ENCODE results near the gene RCVRN.

RCVRN gene

GRCh38 chr17:9859781-9860180 is 45.3 kb downstream of the RCVRN start:
- 94 to 99% methylated on average over 5 of the region's 5 CpGs for WGBS, 2 experiments
- H3K27me3 ChIP-seq (ENCODE audit: control insufficient read depth, insufficient read depth, low read length, poor library complexity, severe bottlenecking), result no peaks in the 10 kb centered on the region

GRCh38 chr17:9855036-9855435 is 50.0 kb downstream of the RCVRN start:
- H3K27me3 ChIP-seq (ENCODE audit: control insufficient read depth, insufficient read depth, low read length, poor library complexity, severe bottlenecking), result no peaks in the 10 kb centered on the region
- WGBS, 2 experiments, result 86 to 91% methylated on average over 4 of the region's 4 CpGs
- H3K27ac ChIP-seq (ENCODE audit: insufficient read depth, low read depth, low read length, poor library complexity, severe bottlenecking), result no peak overlapping the region
- no peaks in the 10 kb centered on the region for H3K36me3 ChIP-seq (ENCODE audit: control insufficient read depth, insufficient read depth, low read length)
- no peak overlapping the region for H3K4me3 ChIP-seq (ENCODE audit: insufficient read depth, low read depth, low read length)
- H3K9me3 ChIP-seq (ENCODE audit: control insufficient read depth, low read length), result no peaks in the 10 kb centered on the region
- H3K4me1 ChIP-seq (ENCODE audit: control insufficient read depth, insufficient read depth, low read length), result no peaks in the 10 kb centered on the region

More at GRCh38 chr17:9859781-9860180, 45.3 kb downstream of the RCVRN start:
- H3K4me3 ChIP-seq (ENCODE audit: insufficient read depth, low read depth, low read length), result no peak overlapping the region
- no peaks in the 10 kb centered on the region for H3K4me1 ChIP-seq (ENCODE audit: control insufficient read depth, insufficient read depth, low read length)
- H3K9me3 ChIP-seq (ENCODE audit: control insufficient read depth, low read length), result no peaks in the 10 kb centered on the region
- no peak overlapping the region for H3K27ac ChIP-seq (ENCODE audit: insufficient read depth, low read depth, low read length, poor library complexity, severe bottlenecking)
- H3K36me3 ChIP-seq (ENCODE audit: control insufficient read depth, insufficient read depth, low read length), result no peaks in the 10 kb centered on the region

- Histone ChIP-seq H3K27me3 (ENCODE audit: control insufficient read depth, insufficient read depth, low read length, poor library complexity, severe bottlenecking) (no peaks in the 10 kb centered on the region), H3K4me3 (ENCODE audit: insufficient read depth, low read depth, low read length) (no peak overlapping the region), H3K4me1 (ENCODE audit: control insufficient read depth, insufficient read depth, low read length) (no peaks in the 10 kb centered on the region), H3K9me3 (ENCODE audit: control insufficient read depth, low read length) (no peaks in the 10 kb centered on the region), H3K27ac (ENCODE audit: insufficient read depth, low read depth, low read length, poor library complexity, severe bottlenecking) (no peak overlapping the region), H3K36me3 (ENCODE audit: control insufficient read depth, insufficient read depth, low read length) (no peaks in the 10 kb centered on the region)
- WGBS, 2 experiments, result 84 to 94% methylated on average over 5 of the region's 5 CpGs
Measured at GRCh38 chr17:9854255-9854654, 50.8 kb downstream of the RCVRN start.

GRCh38 chr17:9850151-9850550 is 54.9 kb downstream of the RCVRN start:
- Histone ChIP-seq H3K27ac (ENCODE audit: insufficient read depth, low read depth, low read length, poor library complexity, severe bottlenecking) (no peak overlapping the region), H3K36me3 (ENCODE audit: control insufficient read depth, insufficient read depth, low read length) (no peaks in the 10 kb centered on the region), H3K4me3 (ENCODE audit: insufficient read depth, low read depth, low read length) (no peak overlapping the region), H3K27me3 (ENCODE audit: control insufficient read depth, insufficient read depth, low read length, poor library complexity, severe bottlenecking) (no peaks in the 10 kb centered on the region), H3K9me3 (ENCODE audit: control insufficient read depth, low read length) (no peaks in the 10 kb centered on the region), H3K4me1 (ENCODE audit: control insufficient read depth, insufficient read depth, low read length) (no peaks in the 10 kb centered on the region)
- WGBS, 2 experiments, result 91 to 92% methylated on average over 5 of the region's 5 CpGs
